Colonic mucosa (tissue), 4 donors: Measurements from ENCODE around the gene DET1. TPM values are rescaled to one million over a fixed set of nuclear protein-coding genes. Genes with fewer than 3 reads are reported as not detected.

Experiments
- DNase-seq: peaks from one replicate; pipeline ENCODE4 v3.0.0-alpha.2; 2020
- H3K27ac ChIP-seq: fragments of 200-600 bp; one replicate; pipeline ENCODE4 v1.8.0; 2021
- H3K27me3 ChIP-seq: fragments of 200-600 bp; one replicate; pipeline ENCODE4 v1.8.0; 2021
- H3K36me3 ChIP-seq: fragments of 200-600 bp; one replicate; pipeline ENCODE4 v1.8.0; 2021
- H3K4me1 ChIP-seq: fragments of 200-600 bp; one replicate; pipeline ENCODE4 v1.8.0; 2021; ENCODE audit warnings: mild to moderate bottlenecking
- H3K4me3 ChIP-seq: fragments of 200-600 bp; one replicate; pipeline ENCODE4 v1.8.0; 2021
- H3K9ac ChIP-seq, 2 donors: one replicate each; pipeline ENCODE4 v1.7.0; 2013; ENCODE audit warnings: control low read depth in 2 of 2, low read depth in 2 of 2, low read length in 2 of 2
- H3K9me3 ChIP-seq: fragments of 200-600 bp; one replicate; pipeline ENCODE4 v1.8.0; 2021
- intact Hi-C: fragments of 100-400 bp; cut with DNase I; formaldehyde crosslinking; loops from one replicate; pipeline ENCODE4 v1.14.1; 2022
- total RNA-seq, 2 donors: library from RNA; stranded (reverse); fragmentation: NEBNext Ultra II Directional in 1 of 2; extraction: Animal tissue kit (Norgen Biotek cat#: 25700) in 1 of 2; gene quantifications; one replicate each; pipeline ENCODE4 v1.2.1, GENCODE V29; 2021
- TF ChIP-seq, protein P1 (sequence below): fragments of 200-600 bp; IDR thresholded peaks from one replicate; pipeline ENCODE4 v1.8.0; 2022; ENCODE audit warnings: antibody characterized with exemption, mild to moderate bottlenecking
- donor health status: healthy.
- donor health status: DM: no; HTN: no; CAD: no.
- donor health status: DM: no; HTN: no; CAD: no.

Gene DET1
- total RNA-seq, 2 donors from 2014 or later = 4.6 to 4.9 TPM

- Histone ChIP-seq H3K4me1 (no peaks in the 10 kb centered on the region), H3K36me3 (no peaks in the 10 kb centered on the region), H3K9ac (no peak overlapping the region), H3K4me3 (no peak overlapping the region), H3K9me3 (no peaks in the 10 kb centered on the region), H3K27ac (no peak overlapping the region), H3K27me3 (no peaks in the 10 kb centered on the region)
- intact Hi-C loops = no loop called here
- peak; percentile 29 for DNase-seq
- TF ChIP-seq, protein P1, sequence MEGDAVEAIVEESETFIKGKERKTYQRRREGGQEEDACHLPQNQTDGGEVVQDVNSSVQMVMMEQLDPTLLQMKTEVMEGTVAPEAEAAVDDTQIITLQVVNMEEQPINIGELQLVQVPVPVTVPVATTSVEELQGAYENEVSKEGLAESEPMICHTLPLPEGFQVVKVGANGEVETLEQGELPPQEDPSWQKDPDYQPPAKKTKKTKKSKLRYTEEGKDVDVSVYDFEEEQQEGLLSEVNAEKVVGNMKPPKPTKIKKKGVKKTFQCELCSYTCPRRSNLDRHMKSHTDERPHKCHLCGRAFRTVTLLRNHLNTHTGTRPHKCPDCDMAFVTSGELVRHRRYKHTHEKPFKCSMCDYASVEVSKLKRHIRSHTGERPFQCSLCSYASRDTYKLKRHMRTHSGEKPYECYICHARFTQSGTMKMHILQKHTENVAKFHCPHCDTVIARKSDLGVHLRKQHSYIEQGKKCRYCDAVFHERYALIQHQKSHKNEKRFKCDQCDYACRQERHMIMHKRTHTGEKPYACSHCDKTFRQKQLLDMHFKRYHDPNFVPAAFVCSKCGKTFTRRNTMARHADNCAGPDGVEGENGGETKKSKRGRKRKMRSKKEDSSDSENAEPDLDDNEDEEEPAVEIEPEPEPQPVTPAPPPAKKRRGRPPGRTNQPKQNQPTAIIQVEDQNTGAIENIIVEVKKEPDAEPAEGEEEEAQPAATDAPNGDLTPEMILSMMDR = no peak
Observed at GRCh38 chr15:88491158-88491557, 55.3 kb downstream of the DET1 start.

DNA sequence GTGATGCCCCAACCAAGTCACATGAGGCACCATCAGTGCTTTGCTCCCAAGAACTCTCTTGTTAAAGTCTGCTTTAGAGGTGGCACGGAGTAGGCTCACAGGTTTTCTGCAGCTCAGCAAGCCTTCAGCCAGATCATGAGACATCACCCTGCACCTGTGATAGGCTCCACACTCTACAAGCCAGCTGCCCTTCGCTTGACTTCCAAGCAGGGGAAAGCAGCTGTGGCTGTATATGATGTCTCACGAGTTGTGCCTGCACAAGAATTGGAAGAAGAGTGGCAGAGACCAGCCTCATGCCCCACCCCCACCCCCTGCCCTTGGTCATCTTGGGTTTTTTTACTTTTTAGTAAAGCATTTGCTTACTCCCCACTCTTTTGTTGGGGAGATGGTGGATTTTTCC, 56.4 kb downstream of the DET1 start:
- H3K9me3 ChIP-seq = no peaks in the 10 kb centered on the region
- TF ChIP-seq, protein P1 = no peak
- DNase-seq = no peak

DNA sequence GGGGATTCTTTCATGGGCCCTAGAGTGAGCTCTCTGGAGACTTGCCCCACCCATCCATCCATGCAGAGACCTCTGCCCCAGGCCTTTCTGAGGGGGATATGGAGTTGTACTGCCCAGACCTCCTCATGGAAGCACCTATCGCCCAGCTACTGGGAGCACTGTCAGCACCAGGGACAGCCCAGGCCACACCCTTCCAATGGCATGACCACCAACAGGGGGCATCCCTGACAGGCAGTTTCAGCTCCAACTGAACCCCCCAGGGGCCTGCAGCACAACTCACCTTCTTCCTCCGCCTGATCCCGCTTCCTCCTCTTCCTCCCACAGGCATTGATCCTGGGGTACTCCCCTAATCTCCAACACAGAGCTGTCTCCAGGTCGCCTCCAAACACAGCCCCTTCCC, 57.2 kb downstream of the DET1 start:
- no peak for DNase-seq
- no peak overlapping the region for H3K4me3 ChIP-seq
- intact Hi-C loops = no loop called here
- no peaks in the 10 kb centered on the region for H3K36me3 ChIP-seq
- TF ChIP-seq, protein P1 = no peak
- no peaks in the 10 kb centered on the region for H3K4me1 ChIP-seq
- H3K9me3 ChIP-seq = no peaks in the 10 kb centered on the region
- no peak overlapping the region for H3K9ac ChIP-seq
- H3K27me3 ChIP-seq = no peaks in the 10 kb centered on the region
- H3K27ac ChIP-seq = no peak overlapping the region

More for the DNA sequence above, 56.4 kb downstream of the DET1 start:
- Histone ChIP-seq H3K36me3 (no peaks in the 10 kb centered on the region), H3K27ac (no peak overlapping the region), H3K27me3 (no peaks in the 10 kb centered on the region), H3K4me3 (no peak overlapping the region), H3K9ac (no peak overlapping the region), H3K4me1 (no peaks in the 10 kb centered on the region)
- intact Hi-C loops = no loop called here

GRCh38 chr15:88487796-88488523, 58.5 kb downstream of the DET1 start:
- no peak for DNase-seq
- intact Hi-C loops = no loop called here
- H3K36me3 ChIP-seq = no peaks in the 10 kb centered on the region
- H3K4me1 ChIP-seq = no peaks in the 10 kb centered on the region
- H3K9ac ChIP-seq = no peak overlapping the region
- H3K9me3 ChIP-seq = no peaks in the 10 kb centered on the region
- H3K27ac ChIP-seq = no peak overlapping the region
- H3K27me3 ChIP-seq = no peaks in the 10 kb centered on the region
- TF ChIP-seq, protein P1 = no peak
- no peak overlapping the region for H3K4me3 ChIP-seq

GRCh38 chr15:88487178-88487795, 59.2 kb downstream of the DET1 start:
- intact Hi-C loops = no loop called here
- Histone ChIP-seq H3K9me3 (no peaks in the 10 kb centered on the region), H3K36me3 (no peaks in the 10 kb centered on the region), H3K27me3 (no peaks in the 10 kb centered on the region), H3K9ac (no peak overlapping the region), H3K27ac (no peak overlapping the region), H3K4me3 (no peak overlapping the region), H3K4me1 (no peaks in the 10 kb centered on the region)
- no peak for DNase-seq
- TF ChIP-seq, protein P1 = no peak
